ENCODE results near the gene TGFB1I1.

DNA sequence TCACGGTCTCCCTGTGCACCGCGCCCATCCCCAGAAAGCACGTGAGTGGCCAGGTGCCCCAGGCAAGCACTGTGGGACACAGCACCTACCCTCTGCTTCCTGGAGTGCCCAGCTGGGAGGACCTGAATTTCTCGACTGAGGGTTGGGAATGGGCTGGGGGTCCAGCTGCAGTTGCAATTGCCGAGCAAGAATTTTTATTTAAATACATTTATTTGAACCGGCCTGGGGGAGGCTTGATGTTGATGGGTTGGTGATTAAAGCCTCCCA is 17.3 kb downstream of the TGFB1I1 start:
- TF ChIP-seq, protein P1, sequence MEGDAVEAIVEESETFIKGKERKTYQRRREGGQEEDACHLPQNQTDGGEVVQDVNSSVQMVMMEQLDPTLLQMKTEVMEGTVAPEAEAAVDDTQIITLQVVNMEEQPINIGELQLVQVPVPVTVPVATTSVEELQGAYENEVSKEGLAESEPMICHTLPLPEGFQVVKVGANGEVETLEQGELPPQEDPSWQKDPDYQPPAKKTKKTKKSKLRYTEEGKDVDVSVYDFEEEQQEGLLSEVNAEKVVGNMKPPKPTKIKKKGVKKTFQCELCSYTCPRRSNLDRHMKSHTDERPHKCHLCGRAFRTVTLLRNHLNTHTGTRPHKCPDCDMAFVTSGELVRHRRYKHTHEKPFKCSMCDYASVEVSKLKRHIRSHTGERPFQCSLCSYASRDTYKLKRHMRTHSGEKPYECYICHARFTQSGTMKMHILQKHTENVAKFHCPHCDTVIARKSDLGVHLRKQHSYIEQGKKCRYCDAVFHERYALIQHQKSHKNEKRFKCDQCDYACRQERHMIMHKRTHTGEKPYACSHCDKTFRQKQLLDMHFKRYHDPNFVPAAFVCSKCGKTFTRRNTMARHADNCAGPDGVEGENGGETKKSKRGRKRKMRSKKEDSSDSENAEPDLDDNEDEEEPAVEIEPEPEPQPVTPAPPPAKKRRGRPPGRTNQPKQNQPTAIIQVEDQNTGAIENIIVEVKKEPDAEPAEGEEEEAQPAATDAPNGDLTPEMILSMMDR (IDR thresholded peaks at IDR 0.05): no peak
- TF ChIP-seq POLR2A (IDR thresholded peaks at IDR 0.05) (no peak), POLR2AphosphoS5 (IDR thresholded peaks at IDR 0.05) (no peak)

Measured in breast epithelium (tissue), 3 donors.